GM23338 (cell line): ENCODE measurements around the gene MEGF10. TPM values are rescaled to one million over a fixed set of nuclear protein-coding genes. Genes with fewer than 3 reads are reported as not detected.
A peak's percentile ranks its signal among the peaks of the same experiment; 100 is the strongest.

ENCODE experiments used
- ATAC-seq: fragments of 200-7000 bp; cut with Tn5 transposase; 3 replicates; pipeline ENCODE4 v1.9.1; 2020
- DNase-seq: peaks from one replicate; pipeline ENCODE4 v3.0.0-alpha.2; 2015; ENCODE audit warnings: low spot score
- H2AFZ ChIP-seq: fragments of 200-600 bp; sonication (generic); 2 replicates; pipeline ENCODE4 v1.8.0; 2016; ENCODE audit warnings: antibody characterized with exemption, mild to moderate bottlenecking, moderate library complexity
- H3F3A ChIP-seq: fragments of 200-600 bp; sonication (generic); replicated peaks from 2 replicates; pipeline ENCODE4 v1.8.0; 2017; ENCODE audit warnings: antibody characterized with exemption, mixed run types, low read depth
- H3K27ac ChIP-seq: fragments of 200-600 bp; sonication (generic); 2 replicates; pipeline ENCODE4 v1.6.1; 2016; ENCODE audit warnings: low read depth
- H3K27me3 ChIP-seq: fragments of 200-600 bp; sonication (generic); 2 replicates; pipeline ENCODE4 v1.8.0; 2016; ENCODE audit warnings: mild to moderate bottlenecking, mixed run types, moderate library complexity; ENCODE audit not compliant: insufficient read depth
- H3K36me3 ChIP-seq: fragments of 200-600 bp; sonication (generic); 2 replicates; pipeline ENCODE4 v1.8.0; 2016; ENCODE audit warnings: mild to moderate bottlenecking; ENCODE audit not compliant: insufficient read depth
- H3K4me1 ChIP-seq: fragments of 200-600 bp; sonication (generic); 2 replicates; pipeline ENCODE4 v1.8.0; 2016; ENCODE audit warnings: mild to moderate bottlenecking, moderate library complexity; ENCODE audit not compliant: insufficient read depth
- H3K4me2 ChIP-seq: fragments of 200-600 bp; sonication (generic); 2 replicates; pipeline ENCODE4 v1.7.1; 2017; ENCODE audit warnings: mixed run types
- H3K4me3 ChIP-seq: fragments of 200-600 bp; sonication (generic); 2 replicates; pipeline ENCODE4 v1.6.1; 2016; ENCODE audit warnings: mixed run types
- H3K79me2 ChIP-seq: fragments of 200-600 bp; sonication (generic); replicated peaks from 2 replicates; pipeline ENCODE4 v1.8.0; 2017; ENCODE audit warnings: mild to moderate bottlenecking; ENCODE audit not compliant: insufficient read depth
- H3K9me2 ChIP-seq: fragments of 200-600 bp; sonication (generic); 2 replicates; pipeline ENCODE4 v1.8.0; 2017; ENCODE audit not compliant: insufficient read depth
- H4K20me1 ChIP-seq: fragments of 200-600 bp; sonication (generic); replicated peaks from 2 replicates; pipeline ENCODE4 v1.8.0; 2017; ENCODE audit warnings: mild to moderate bottlenecking; ENCODE audit not compliant: insufficient read depth
- H3K27ac Mint-ChIP-seq: 2 replicates; pipeline ENCODE4 v1.8.0; 2020; ENCODE audit warnings: inconsistent platforms, mild to moderate bottlenecking, moderate library complexity, mixed read lengths
- H3K27me3 Mint-ChIP-seq: 3 replicates; pipeline ENCODE4 v1.8.0; 2022; ENCODE audit warnings: low read depth, mild to moderate bottlenecking, moderate library complexity, mixed read lengths, inconsistent platforms; ENCODE audit not compliant: insufficient read depth, poor library complexity
- H3K36me3 Mint-ChIP-seq: 3 replicates; pipeline ENCODE4 v1.8.0; 2021; ENCODE audit warnings: low read depth, mild to moderate bottlenecking, inconsistent platforms, moderate library complexity, mixed read lengths
- H3K4me1 Mint-ChIP-seq: 3 replicates; pipeline ENCODE4 v1.8.0; 2020; ENCODE audit warnings: mild to moderate bottlenecking, inconsistent platforms, mixed read lengths
- H3K4me3 Mint-ChIP-seq: 3 replicates; pipeline ENCODE4 v1.8.0; 2021; ENCODE audit warnings: moderate library complexity, mild to moderate bottlenecking, inconsistent platforms, mixed read lengths
- H3K9me3 Mint-ChIP-seq: 3 replicates; pipeline ENCODE4 v1.8.0; 2020; ENCODE audit warnings: moderate library complexity, mild to moderate bottlenecking, inconsistent platforms, mixed read lengths
- CREB1 ChIP-seq: fragments of 250-450 bp; sonication (Bioruptor Pico); IDR thresholded peaks from 2 replicates; pipeline ENCODE4 v1.5.0; 2020; ENCODE audit warnings: low read depth, mild to moderate bottlenecking, moderate library complexity
- CTCF ChIP-seq, 2 experiments: fragments of 200-600 bp in 1 of 2; sonication (generic) in 1 of 2; conservative IDR thresholded peaks; 2 replicates each; pipeline versions ENCODE4 v1.5.1 to v1.6.1; 2016 to 2017; ENCODE audit warnings: antibody characterized with exemption in 2 of 2, low read depth in 2 of 2, mild to moderate bottlenecking in 2 of 2, moderate library complexity in 1 of 2
- ETS1 ChIP-seq: IDR thresholded peaks from 2 replicates; pipeline ENCODE4 v1.6.1; 2016; ENCODE audit warnings: antibody characterized with exemption
- EZH2 ChIP-seq: fragments of 200-600 bp; sonication (generic); IDR thresholded peaks from one replicate; pipeline ENCODE4 v1.8.0; 2017; ENCODE audit warnings: antibody characterized with exemption, mild to moderate bottlenecking, low read depth; ENCODE audit not compliant: unreplicated experiment
- EZH2phosphoT487 ChIP-seq: fragments of 200-600 bp; sonication (generic); IDR thresholded peaks from one replicate; pipeline ENCODE4 v1.8.1; 2018; ENCODE audit warnings: antibody characterized with exemption; ENCODE audit not compliant: unreplicated experiment
- JUNB ChIP-seq: IDR thresholded peaks from one replicate; pipeline ENCODE4 v1.6.1; 2016; ENCODE audit warnings: antibody characterized with exemption; ENCODE audit not compliant: unreplicated experiment
- NANOG ChIP-seq: IDR thresholded peaks from 2 replicates; pipeline ENCODE4 v1.6.1; 2016; ENCODE audit warnings: antibody characterized with exemption, borderline replicate concordance
- POLR2AphosphoS5 ChIP-seq: IDR thresholded peaks from 2 replicates; pipeline ENCODE4 v1.6.1; 2016; ENCODE audit warnings: antibody characterized with exemption, low read depth
- STAT1 ChIP-seq: IDR thresholded peaks from one replicate; pipeline ENCODE4 v1.6.1; 2016; ENCODE audit warnings: antibody characterized with exemption; ENCODE audit not compliant: unreplicated experiment
- ZNF114 ChIP-seq: fragments of 250-450 bp; sonication (Bioruptor Pico); IDR thresholded peaks from 2 replicates; pipeline ENCODE4 v1.5.0; 2020; ENCODE audit warnings: mild to moderate bottlenecking, moderate library complexity
- ZNF331 ChIP-seq: fragments of 250-450 bp; sonication (Bioruptor Pico); IDR thresholded peaks from 2 replicates; pipeline ENCODE4 v1.5.0; 2020; ENCODE audit warnings: low read depth, mild to moderate bottlenecking, moderate library complexity
- ZNF462 ChIP-seq: fragments of 250-450 bp; sonication (Bioruptor Pico); IDR thresholded peaks from 2 replicates; pipeline ENCODE4 v1.5.0; 2020; ENCODE audit warnings: mild to moderate bottlenecking, moderate library complexity
- polyA plus RNA-seq: library from polyadenylated mRNA; unstranded; fragments of >200 nt; fragmentation: Nextera tagmentation; extraction: Ambion mirVana; gene quantifications from 2 replicates; pipeline ENCODE4 v1.2.1, GENCODE V29; 2016
- total RNA-seq: library from RNA; depleted of rRNA; stranded (reverse); fragments of >200 nt; shearing (Covaris generic); gene quantifications from 2 replicates; pipeline ENCODE4 v1.2.3, GENCODE V29; 2014
- TF ChIP-seq, protein P1 (sequence below): IDR thresholded peaks from one replicate; pipeline ENCODE4 v1.6.1; 2018; ENCODE audit warnings: antibody characterized with exemption; ENCODE audit not compliant: unreplicated experiment

MEGF10 gene
- total and polyA plus RNA-seq, 2 experiments from 2014 or later = 4.5 to 28.3 TPM

GRCh38 chr5:127292030-127292735 lies 1.6 kb downstream of the MEGF10 start:
- Histone ChIP-seq H3K27ac (no peak overlapping the region), H2AFZ (no peak overlapping the region), H3K9me2 (peaks cover 5% of the 10 kb centered on the region; the same call in 1 of the 2 replicates), H3K4me3 (peak overlapping the region; percentile 90), H3K4me2 (peak overlapping the region; percentile 90), H3K36me3 (no peaks in the 10 kb centered on the region), H3K79me2 (peaks cover 57% of the 10 kb centered on the region), H3K4me1 (peaks cover 27% of the 10 kb centered on the region), H4K20me1 (no peaks in the 10 kb centered on the region), H3F3A (0 out of 2 replicates have a peak, but pooled peaks cover 11% of the 10 kb centered on the region), H3K27me3 (no peaks in the 10 kb centered on the region)
- Mint-ChIP-seq H3K9me3 (peaks cover 11% of the 10 kb centered on the region), H3K27ac (no peak overlapping the region), H3K27me3 (peaks cover 13% of the 10 kb centered on the region), H3K36me3 (peaks cover 15% of the 10 kb centered on the region), H3K4me1 (peaks cover 37% of the 10 kb centered on the region), H3K4me3 (peak overlapping the region; percentile 95)
- ATAC-seq (no peak), DNase-seq (no peak)
- TF ChIP-seq EZH2 (no peak), CREB1 (CRISPR knock-in tag) (no peak), STAT1 (no peak), ZNF462 (CRISPR knock-in tag) (no peak), ZNF331 (no peak), ZNF114 (CRISPR knock-in tag) (no peak), CTCF (conservative IDR thresholded peaks at IDR 0.05; ENCODE audit: low read depth in 2 of 2) (no peak), JUNB (no peak), EZH2phosphoT487 (no peak), NANOG (no peak), POLR2AphosphoS5 (no peak), ETS1 (no peak)
- TF ChIP-seq, protein P1, sequence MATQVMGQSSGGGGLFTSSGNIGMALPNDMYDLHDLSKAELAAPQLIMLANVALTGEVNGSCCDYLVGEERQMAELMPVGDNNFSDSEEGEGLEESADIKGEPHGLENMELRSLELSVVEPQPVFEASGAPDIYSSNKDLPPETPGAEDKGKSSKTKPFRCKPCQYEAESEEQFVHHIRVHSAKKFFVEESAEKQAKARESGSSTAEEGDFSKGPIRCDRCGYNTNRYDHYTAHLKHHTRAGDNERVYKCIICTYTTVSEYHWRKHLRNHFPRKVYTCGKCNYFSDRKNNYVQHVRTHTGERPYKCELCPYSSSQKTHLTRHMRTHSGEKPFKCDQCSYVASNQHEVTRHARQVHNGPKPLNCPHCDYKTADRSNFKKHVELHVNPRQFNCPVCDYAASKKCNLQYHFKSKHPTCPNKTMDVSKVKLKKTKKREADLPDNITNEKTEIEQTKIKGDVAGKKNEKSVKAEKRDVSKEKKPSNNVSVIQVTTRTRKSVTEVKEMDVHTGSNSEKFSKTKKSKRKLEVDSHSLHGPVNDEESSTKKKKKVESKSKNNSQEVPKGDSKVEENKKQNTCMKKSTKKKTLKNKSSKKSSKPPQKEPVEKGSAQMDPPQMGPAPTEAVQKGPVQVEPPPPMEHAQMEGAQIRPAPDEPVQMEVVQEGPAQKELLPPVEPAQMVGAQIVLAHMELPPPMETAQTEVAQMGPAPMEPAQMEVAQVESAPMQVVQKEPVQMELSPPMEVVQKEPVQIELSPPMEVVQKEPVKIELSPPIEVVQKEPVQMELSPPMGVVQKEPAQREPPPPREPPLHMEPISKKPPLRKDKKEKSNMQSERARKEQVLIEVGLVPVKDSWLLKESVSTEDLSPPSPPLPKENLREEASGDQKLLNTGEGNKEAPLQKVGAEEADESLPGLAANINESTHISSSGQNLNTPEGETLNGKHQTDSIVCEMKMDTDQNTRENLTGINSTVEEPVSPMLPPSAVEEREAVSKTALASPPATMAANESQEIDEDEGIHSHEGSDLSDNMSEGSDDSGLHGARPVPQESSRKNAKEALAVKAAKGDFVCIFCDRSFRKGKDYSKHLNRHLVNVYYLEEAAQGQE = no peak
